Measurements from ENCODE around the gene MAST4. TPM values are rescaled to one million over a fixed set of nuclear protein-coding genes. Genes with fewer than 3 reads are reported as not detected.

The MAST4 gene
- total and polyA plus RNA-seq, 2 of the 13 experiments (the other 11 are each of a cell fraction or from before 2014, with no cell fraction given): 3.4 to 3.7 TPM

DNA sequence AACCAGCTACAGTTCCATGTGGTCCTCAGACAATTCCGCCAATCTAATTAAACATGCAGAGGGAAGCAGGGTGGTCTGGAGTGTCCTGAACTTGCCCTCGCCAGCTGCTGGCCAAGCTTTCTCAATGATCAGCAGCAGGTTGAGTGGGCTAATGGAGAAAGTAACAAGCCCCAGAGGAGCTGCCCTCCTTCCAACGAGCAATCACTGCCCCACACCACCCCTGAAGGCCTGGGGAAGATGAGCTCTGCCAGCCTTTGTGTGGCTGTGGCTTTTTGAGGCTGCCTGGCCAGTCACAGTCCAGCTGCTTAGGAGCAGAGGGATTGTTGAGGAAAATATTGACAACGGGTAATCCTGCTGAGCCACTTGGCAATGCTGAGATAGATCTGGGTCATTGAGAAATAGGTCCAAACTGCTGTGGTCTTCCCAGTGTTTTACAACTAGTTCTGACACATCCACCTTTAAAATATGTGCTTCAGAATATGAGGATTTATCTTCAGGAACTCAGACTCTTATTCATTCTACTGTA lies 493.1 kb downstream of the MAST4 start (continued):
- TF ChIP-seq, protein P1, sequence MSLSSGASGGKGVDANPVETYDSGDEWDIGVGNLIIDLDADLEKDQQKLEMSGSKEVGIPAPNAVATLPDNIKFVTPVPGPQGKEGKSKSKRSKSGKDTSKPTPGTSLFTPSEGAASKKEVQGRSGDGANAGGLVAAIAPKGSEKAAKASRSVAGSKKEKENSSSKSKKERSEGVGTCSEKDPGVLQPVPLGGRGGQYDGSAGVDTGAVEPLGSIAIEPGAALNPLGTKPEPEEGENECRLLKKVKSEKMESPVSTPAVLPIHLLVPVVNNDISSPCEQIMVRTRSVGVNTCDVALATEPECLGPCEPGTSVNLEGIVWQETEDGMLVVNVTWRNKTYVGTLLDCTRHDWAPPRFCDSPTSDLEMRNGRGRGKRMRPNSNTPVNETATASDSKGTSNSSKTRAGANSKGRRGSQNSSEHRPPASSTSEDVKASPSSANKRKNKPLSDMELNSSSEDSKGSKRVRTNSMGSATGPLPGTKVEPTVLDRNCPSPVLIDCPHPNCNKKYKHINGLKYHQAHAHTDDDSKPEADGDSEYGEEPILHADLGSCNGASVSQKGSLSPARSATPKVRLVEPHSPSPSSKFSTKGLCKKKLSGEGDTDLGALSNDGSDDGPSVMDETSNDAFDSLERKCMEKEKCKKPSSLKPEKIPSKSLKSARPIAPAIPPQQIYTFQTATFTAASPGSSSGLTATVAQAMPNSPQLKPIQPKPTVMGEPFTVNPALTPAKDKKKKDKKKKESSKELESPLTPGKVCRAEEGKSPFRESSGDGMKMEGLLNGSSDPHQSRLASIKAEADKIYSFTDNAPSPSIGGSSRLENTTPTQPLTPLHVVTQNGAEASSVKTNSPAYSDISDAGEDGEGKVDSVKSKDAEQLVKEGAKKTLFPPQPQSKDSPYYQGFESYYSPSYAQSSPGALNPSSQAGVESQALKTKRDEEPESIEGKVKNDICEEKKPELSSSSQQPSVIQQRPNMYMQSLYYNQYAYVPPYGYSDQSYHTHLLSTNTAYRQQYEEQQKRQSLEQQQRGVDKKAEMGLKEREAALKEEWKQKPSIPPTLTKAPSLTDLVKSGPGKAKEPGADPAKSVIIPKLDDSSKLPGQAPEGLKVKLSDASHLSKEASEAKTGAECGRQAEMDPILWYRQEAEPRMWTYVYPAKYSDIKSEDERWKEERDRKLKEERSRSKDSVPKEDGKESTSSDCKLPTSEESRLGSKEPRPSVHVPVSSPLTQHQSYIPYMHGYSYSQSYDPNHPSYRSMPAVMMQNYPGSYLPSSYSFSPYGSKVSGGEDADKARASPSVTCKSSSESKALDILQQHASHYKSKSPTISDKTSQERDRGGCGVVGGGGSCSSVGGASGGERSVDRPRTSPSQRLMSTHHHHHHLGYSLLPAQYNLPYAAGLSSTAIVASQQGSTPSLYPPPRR (CRISPR knock-in tag; IDR thresholded peaks at IDR 0.05; ENCODE audit: borderline replicate concordance): no peak
- TF ChIP-seq ZNF367 (CRISPR knock-in tag; IDR thresholded peaks at IDR 0.05; ENCODE audit: borderline replicate concordance): no peak
- TF ChIP-seq NR2C2 (CRISPR knock-in tag; IDR thresholded peaks at IDR 0.05; ENCODE audit: borderline replicate concordance): no peak
- TF ChIP-seq, protein P2, sequence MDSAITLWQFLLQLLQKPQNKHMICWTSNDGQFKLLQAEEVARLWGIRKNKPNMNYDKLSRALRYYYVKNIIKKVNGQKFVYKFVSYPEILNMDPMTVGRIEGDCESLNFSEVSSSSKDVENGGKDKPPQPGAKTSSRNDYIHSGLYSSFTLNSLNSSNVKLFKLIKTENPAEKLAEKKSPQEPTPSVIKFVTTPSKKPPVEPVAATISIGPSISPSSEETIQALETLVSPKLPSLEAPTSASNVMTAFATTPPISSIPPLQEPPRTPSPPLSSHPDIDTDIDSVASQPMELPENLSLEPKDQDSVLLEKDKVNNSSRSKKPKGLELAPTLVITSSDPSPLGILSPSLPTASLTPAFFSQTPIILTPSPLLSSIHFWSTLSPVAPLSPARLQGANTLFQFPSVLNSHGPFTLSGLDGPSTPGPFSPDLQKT (CRISPR knock-in tag; IDR thresholded peaks at IDR 0.05; ENCODE audit: borderline replicate concordance): no peak
- no peak for TF ChIP-seq TBL1XR1 (IDR thresholded peaks at IDR 0.05; ENCODE audit: borderline replicate concordance, low read length, partially characterized antibody)
- TF ChIP-seq ZSCAN22 (CRISPR knock-in tag; IDR thresholded peaks at IDR 0.05): no peak

DNA sequence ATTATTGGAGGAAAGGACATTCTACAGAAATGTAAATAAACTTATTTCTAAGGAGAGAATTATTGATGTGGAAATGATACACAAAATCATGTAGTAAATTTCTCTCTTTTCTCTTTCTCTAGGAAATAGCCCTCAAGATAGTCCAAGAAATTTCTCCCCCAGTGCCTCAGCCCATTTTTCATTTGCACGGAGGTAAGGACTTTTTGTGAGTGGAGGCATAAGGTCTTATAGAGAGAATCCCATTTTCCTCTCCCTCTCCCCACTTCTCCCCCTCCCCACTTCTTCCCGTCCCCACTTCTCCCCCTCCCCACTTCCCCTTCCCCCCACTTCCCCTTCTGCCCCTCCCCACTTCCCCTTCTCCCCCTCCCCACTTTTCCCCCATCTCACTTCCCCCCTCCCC lies 493.8 kb downstream of the MAST4 start:
- Histone ChIP-seq H3K9ac (ENCODE audit: insufficient read depth, low read depth, low read length) (no peak overlapping the region), H3K36me3 (replicated peaks in 1 of 2; ENCODE audit: control insufficient read depth in 1 of 2, insufficient read depth in 2 of 2, low read length in 2 of 2) (peaks cover 1 to 4% of the 10 kb centered on the region in 2 experiments; a peak in 1 of 5 replicates), H4K20me1 (ENCODE audit: insufficient read depth, low read length) (no peaks in the 10 kb centered on the region), H3K27me3 (ENCODE audit: control insufficient read depth in 1 of 2, insufficient read depth in 2 of 2, low read length in 2 of 2) (no peaks in the 10 kb centered on the region), H3K79me2 (ENCODE audit: insufficient read depth, low read length) (no peaks in the 10 kb centered on the region), H3K4me3 (replicated peaks in 1 of 3; ENCODE audit: insufficient read depth in 1 of 3, low read depth in 2 of 3, low read length in 3 of 3) (no peak overlapping the region), H3K9me3 (ENCODE audit: low read length) (no peaks in the 10 kb centered on the region), H2AFZ (ENCODE audit: low read length) (no peak overlapping the region), H3K4me1 (ENCODE audit: insufficient read depth, low read length) (peaks cover 22% of the 10 kb centered on the region), H3K27ac (ENCODE audit: extremely low read length, insufficient read depth, low read length) (no peak overlapping the region), H3K4me2 (ENCODE audit: low read depth, low read length) (no peak overlapping the region)
- intact Hi-C loops (cut with micrococcal nuclease; ENCODE audit: unreplicated experiment): no loop called here
- no peak for ATAC-seq
- in situ Hi-C loops (cut with HindIII; ENCODE audit: extremely low pct_ligation_motif_present, low pct_unique_long_range_greater_than_20kb): no loop called here
- 93% methylated on average over 2 of the region's 2 CpGs for WGBS (ENCODE audit: low lambda C conversion rate)
- ChIA-PET POLR2A (no interaction called here), CTCF (ENCODE audit: low intra/inter-chr PET ratio, low total read pairs) (no interaction called here)
- DNase-seq (ENCODE audit: low spot score): no peak
- FAIRE-seq: no peak
- TF ChIP-seq ZNF660 (CRISPR knock-in tag; IDR thresholded peaks at IDR 0.05; ENCODE audit: borderline replicate concordance, low read depth): no peak
- TF ChIP-seq HNRNPK (IDR thresholded peaks at IDR 0.05; ENCODE audit: low read depth, low read length, poor library complexity, severe bottlenecking): peak; percentile 82
- BruUV-seq (replicated peaks): no TSS peak

Data from HepG2 (cell line).